Measurements from ENCODE around the gene TBX15.

GRCh38 chr1:118992868-118993699 is 4.9 kb upstream of the TBX15 start:
- TF ChIP-seq CTCF (IDR thresholded peaks at IDR 0.05; ENCODE audit: low read depth, low read length) (no peak), MYC (IDR thresholded peaks at IDR 0.05; ENCODE audit: low read depth, low read length) (no peak)
